IPS-15b (cell line): ENCODE results near the gene KLHDC10.
"Not testable (repeated sequence)": the region's sequence is repeated elsewhere in the genome, so short reads cannot be mapped to it uniquely, and the experiment has no call there.

ENCODE experiments used
- H3K27me3 ChIP-seq: one replicate; pipeline ENCODE4 v1.6.1; 2013; ENCODE audit warnings: low read length; ENCODE audit not compliant: control insufficient read depth, insufficient read depth
- H3K36me3 ChIP-seq: one replicate; pipeline ENCODE4 v1.6.1; 2013; ENCODE audit warnings: low read length; ENCODE audit not compliant: control insufficient read depth, insufficient read depth
- H3K4me1 ChIP-seq: one replicate; pipeline ENCODE4 v1.6.1; 2013; ENCODE audit warnings: mild to moderate bottlenecking, low read length; ENCODE audit not compliant: control insufficient read depth, insufficient read depth
- H3K4me3 ChIP-seq: one replicate; pipeline ENCODE4 v1.5.1; 2013; ENCODE audit warnings: low read depth, low read length
- H3K9ac ChIP-seq: one replicate; pipeline ENCODE4 v1.6.1; 2013; ENCODE audit warnings: low read depth, mild to moderate bottlenecking, low read length
- H3K9me3 ChIP-seq: one replicate; pipeline ENCODE4 v1.6.1; 2013; ENCODE audit warnings: mild to moderate bottlenecking, low read length; ENCODE audit not compliant: control insufficient read depth, insufficient read depth

Gene KLHDC10

GRCh38 chr7:130107949-130108674 lies 37.8 kb downstream of the KLHDC10 start:
- H3K9ac ChIP-seq = no peak overlapping the region
- no peaks in the 10 kb centered on the region for H3K36me3 ChIP-seq
- no peaks in the 10 kb centered on the region for H3K4me1 ChIP-seq
- no peaks in the 10 kb centered on the region for H3K27me3 ChIP-seq
- H3K4me3 ChIP-seq = no peak overlapping the region
- H3K9me3 ChIP-seq = no peaks in the 10 kb centered on the region

GRCh38 chr7:130108809-130109208 lies 38.5 kb downstream of the KLHDC10 start:
- no peaks in the 10 kb centered on the region for H3K9me3 ChIP-seq
- no peak overlapping the region for H3K4me3 ChIP-seq
- no peaks in the 10 kb centered on the region for H3K4me1 ChIP-seq
- H3K9ac ChIP-seq = no peak overlapping the region
- no peaks in the 10 kb centered on the region for H3K27me3 ChIP-seq
- no peaks in the 10 kb centered on the region for H3K36me3 ChIP-seq

GRCh38 chr7:130112093-130112492 lies 41.8 kb downstream of the KLHDC10 start:
- H3K9me3 ChIP-seq = no peaks in the 10 kb centered on the region
- no peaks in the 10 kb centered on the region for H3K27me3 ChIP-seq
- no peaks in the 10 kb centered on the region for H3K4me1 ChIP-seq
- H3K36me3 ChIP-seq = no peaks in the 10 kb centered on the region
- no peak overlapping the region for H3K9ac ChIP-seq
- H3K4me3 ChIP-seq = no peak overlapping the region

- no peaks in the 10 kb centered on the region for H3K9me3 ChIP-seq
- no peaks in the 10 kb centered on the region for H3K4me1 ChIP-seq
- H3K36me3 ChIP-seq = no peaks in the 10 kb centered on the region
- H3K27me3 ChIP-seq = no peaks in the 10 kb centered on the region
- H3K4me3 ChIP-seq = no peak overlapping the region
- no peak overlapping the region for H3K9ac ChIP-seq
Measured at GRCh38 chr7:130112662-130113425, 42.5 kb downstream of the KLHDC10 start.

- H3K4me3 ChIP-seq = not testable (repeated sequence)
Measured at GRCh38 chr7:130113426-130113805, 43.1 kb downstream of the KLHDC10 start.

GRCh38 chr7:130113887-130114286 lies 43.6 kb downstream of the KLHDC10 start:
- no peak overlapping the region for H3K9ac ChIP-seq
- H3K4me3 ChIP-seq = no peak overlapping the region
- no peaks in the 10 kb centered on the region for H3K36me3 ChIP-seq
- H3K9me3 ChIP-seq = no peaks in the 10 kb centered on the region
- H3K4me1 ChIP-seq = no peaks in the 10 kb centered on the region
- H3K27me3 ChIP-seq = no peaks in the 10 kb centered on the region

More at GRCh38 chr7:130113426-130113805, 43.1 kb downstream of the KLHDC10 start:
- H3K9ac ChIP-seq, H3K27me3 ChIP-seq, H3K4me1 ChIP-seq, H3K36me3 ChIP-seq, H3K9me3 ChIP-seq: not testable (repeated sequence)

GRCh38 chr7:130114374-130114773 lies 44.0 kb downstream of the KLHDC10 start:
- H3K4me3 ChIP-seq = no peak overlapping the region
- no peaks in the 10 kb centered on the region for H3K36me3 ChIP-seq
- no peaks in the 10 kb centered on the region for H3K27me3 ChIP-seq
- no peaks in the 10 kb centered on the region for H3K4me1 ChIP-seq
- H3K9ac ChIP-seq = no peak overlapping the region
- no peaks in the 10 kb centered on the region for H3K9me3 ChIP-seq

- H3K9ac ChIP-seq = no peak overlapping the region
- H3K4me3 ChIP-seq = no peak overlapping the region
- H3K4me1 ChIP-seq = no peaks in the 10 kb centered on the region
- no peaks in the 10 kb centered on the region for H3K36me3 ChIP-seq
- no peaks in the 10 kb centered on the region for H3K27me3 ChIP-seq
- no peaks in the 10 kb centered on the region for H3K9me3 ChIP-seq
Measured at GRCh38 chr7:130114776-130115175, 44.4 kb downstream of the KLHDC10 start.

GRCh38 chr7:130118294-130118693 lies 48.0 kb downstream of the KLHDC10 start:
- Histone ChIP-seq H3K27me3 (no peaks in the 10 kb centered on the region), H3K36me3 (no peaks in the 10 kb centered on the region)

GRCh38 chr7:130118801-130119200 lies 48.5 kb downstream of the KLHDC10 start:
- Histone ChIP-seq H3K36me3 (no peaks in the 10 kb centered on the region), H3K4me1 (no peaks in the 10 kb centered on the region), H3K27me3 (no peaks in the 10 kb centered on the region), H3K9me3 (no peaks in the 10 kb centered on the region), H3K9ac (no peak overlapping the region), H3K4me3 (no peak overlapping the region)

More at GRCh38 chr7:130118294-130118693, 48.0 kb downstream of the KLHDC10 start:
- Histone ChIP-seq H3K9me3 (no peaks in the 10 kb centered on the region), H3K4me3 (no peak overlapping the region), H3K4me1 (no peaks in the 10 kb centered on the region), H3K9ac (no peak overlapping the region)

GRCh38 chr7:130123501-130123900 lies 53.2 kb downstream of the KLHDC10 start:
- no peaks in the 10 kb centered on the region for H3K4me1 ChIP-seq
- H3K9ac ChIP-seq = no peak overlapping the region
- no peaks in the 10 kb centered on the region for H3K27me3 ChIP-seq
- no peaks in the 10 kb centered on the region for H3K9me3 ChIP-seq
- H3K36me3 ChIP-seq = no peaks in the 10 kb centered on the region
- no peak overlapping the region for H3K4me3 ChIP-seq

GRCh38 chr7:130124711-130125110 lies 54.4 kb downstream of the KLHDC10 start:
- no peaks in the 10 kb centered on the region for H3K4me1 ChIP-seq
- no peak overlapping the region for H3K9ac ChIP-seq
- H3K9me3 ChIP-seq = no peaks in the 10 kb centered on the region
- no peaks in the 10 kb centered on the region for H3K27me3 ChIP-seq
- no peaks in the 10 kb centered on the region for H3K36me3 ChIP-seq
- H3K4me3 ChIP-seq = no peak overlapping the region
